ENCODE measurements around the gene ROBO1.

- no peak for TF ChIP-seq POLR2AphosphoS5 (IDR thresholded peaks at IDR 0.05; ENCODE audit: low read depth, low read length)
- no peak for TF ChIP-seq POLR2A (IDR thresholded peaks at IDR 0.05; ENCODE audit: low read depth, low read length)
These were observed 563.4 kb downstream of the ROBO1 start for GRCh38 chr3:79204351-79204750.

Data from GM12892 (cell line).